Endothelial cell of umbilical vein (primary cell): Measurements from ENCODE around the gene GBP6. TPM values are rescaled to one million over a fixed set of nuclear protein-coding genes. Genes with fewer than 3 reads are reported as not detected.

Experiments
- BruUV-seq: library from RNA; stranded (reverse); fragments of 400-500 nt; replicated peaks from 2 replicates; lab custom pipeline; 2021; lab: Mats Ljungman, UMichigan
- CTCF ChIA-PET: fragments of 300-600, 350-600 bp; sonication (Branson Sonifier 250); formaldehyde crosslinking; loops from one replicate; lab custom pipeline; 2021; ENCODE audit warnings: antibody characterized with exemption, inconsistent platforms; lab: Charles Lee
- POLR2A ChIA-PET: fragments of 300-600, 350-600 bp; sonication (Branson Sonifier 250); formaldehyde crosslinking; loops from one replicate; lab custom pipeline; 2021; ENCODE audit warnings: antibody characterized with exemption, inconsistent platforms; lab: Charles Lee
- DNase-seq: peaks from one replicate; pipeline ENCODE4 v3.0.0-alpha.2; 2011; ENCODE audit warnings: low read depth, low spot score
- FAIRE-seq: peaks from 2 replicates; lab custom pipeline; 2011; peaks lifted over from hg19 to GRCh38; lab: Jason Lieb, UNC
- H2AFZ ChIP-seq: 2 replicates; pipeline ENCODE4 v1.6.0; 2012; ENCODE audit warnings: low read depth, low read length, control low read depth, inconsistent platforms
- H3K27ac ChIP-seq: 2 replicates; pipeline ENCODE4 v1.5.1; 2011; ENCODE audit warnings: low read depth, mild to moderate bottlenecking, control low read depth, low read length, moderate library complexity; ENCODE audit not compliant: insufficient read depth
- H3K27me3 ChIP-seq, 2 experiments: 2 replicates each; pipeline versions ENCODE4 v1.6.0 to v1.6.1; 2011; ENCODE audit warnings: low read length in 2 of 2, mixed read lengths in 1 of 2; ENCODE audit not compliant: control insufficient read depth in 2 of 2, insufficient read depth in 2 of 2
- H3K36me3 ChIP-seq, 2 experiments: 2 replicates in 1 of 2; 3 replicates in 1 of 2; pipeline ENCODE4 v1.5.1; 2011; ENCODE audit warnings: low read length in 2 of 2, mild to moderate bottlenecking in 1 of 2, moderate library complexity in 1 of 2; ENCODE audit not compliant: control insufficient read depth in 2 of 2, insufficient read depth in 2 of 2; ENCODE audit errors: extremely low read depth in 1 of 2
- H3K4me1 ChIP-seq: 3 replicates; pipeline ENCODE4 v1.5.1; 2011; ENCODE audit warnings: mild to moderate bottlenecking, low read length; ENCODE audit not compliant: control insufficient read depth, insufficient read depth; ENCODE audit errors: extremely low read depth
- H3K4me2 ChIP-seq: 2 replicates; pipeline ENCODE4 v1.6.1; 2011; ENCODE audit warnings: low read length, control low read depth, mixed read lengths; ENCODE audit not compliant: insufficient read depth
- H3K4me3 ChIP-seq, 3 experiments: fragments of 200-600 bp in 1 of 3; sonication (generic), shearing (Covaris generic) in 1 of 3; replicated peaks in 1 of 3; 2 replicates each; pipeline ENCODE4 v1.5.1; 2011 to 2016; ENCODE audit warnings: control low read depth in 3 of 3, low read length in 3 of 3, mild to moderate bottlenecking in 2 of 3, inconsistent platforms in 1 of 3, low read depth in 1 of 3, moderate library complexity in 1 of 3; ENCODE audit not compliant: insufficient read depth in 1 of 3
- H3K79me2 ChIP-seq: 2 replicates; pipeline ENCODE4 v1.6.0; 2012; ENCODE audit warnings: low read length, inconsistent platforms; ENCODE audit not compliant: control insufficient read depth, insufficient read depth
- H3K9ac ChIP-seq: replicated peaks from 2 replicates; pipeline ENCODE3; 2011; ENCODE audit warnings: low read length, control low read depth; ENCODE audit not compliant: insufficient read depth; ENCODE audit errors: extremely low read depth
- H3K9me1 ChIP-seq: replicated peaks from 3 replicates; pipeline ENCODE4 v1.6.0; 2011; ENCODE audit warnings: mild to moderate bottlenecking, low read length; ENCODE audit not compliant: control insufficient read depth, insufficient read depth; ENCODE audit errors: extremely low read depth
- H3K9me3 ChIP-seq: replicated peaks from 2 replicates; pipeline ENCODE4 v1.5.1; 2012; ENCODE audit warnings: low read length, inconsistent platforms; ENCODE audit not compliant: control insufficient read depth, insufficient read depth
- H4K20me1 ChIP-seq: replicated peaks from 2 replicates; pipeline ENCODE3; 2011; ENCODE audit warnings: mild to moderate bottlenecking, low read length; ENCODE audit not compliant: control insufficient read depth, insufficient read depth; ENCODE audit errors: extremely low read depth
- CTCF ChIP-seq, 2 donors: IDR thresholded peaks; 1 replicate in 1 of 2; 2 replicates in 1 of 2; pipeline ENCODE4 v1.5.1; 2011; ENCODE audit warnings: low read length in 2 of 2, mild to moderate bottlenecking in 2 of 2, moderate library complexity in 2 of 2, control low read depth in 1 of 2, inconsistent platforms in 1 of 2, low read depth in 1 of 2; ENCODE audit not compliant: insufficient read depth in 1 of 2; ENCODE audit errors: extremely low read depth in 1 of 2
- EZH2 ChIP-seq: IDR thresholded peaks from 2 replicates; pipeline ENCODE4 v1.6.1; 2012; ENCODE audit warnings: borderline replicate concordance, low read depth, mild to moderate bottlenecking, moderate library complexity, low read length, inconsistent platforms; ENCODE audit not compliant: severe bottlenecking
- FOS ChIP-seq: IDR thresholded peaks from 2 replicates; pipeline ENCODE4 v1.6.1; 2011; ENCODE audit warnings: mild to moderate bottlenecking, low read length, moderate library complexity, borderline replicate concordance; ENCODE audit not compliant: insufficient read depth
- GATA2 ChIP-seq: IDR thresholded peaks from 2 replicates; pipeline ENCODE4 v1.7.0; 2011; ENCODE audit warnings: low read depth, mild to moderate bottlenecking, moderate library complexity, mixed read lengths, low read length; ENCODE audit not compliant: insufficient read length, insufficient read depth
- JUN ChIP-seq: IDR thresholded peaks from 2 replicates; pipeline ENCODE4 v1.6.1; 2011; ENCODE audit warnings: borderline replicate concordance, low read depth; ENCODE audit not compliant: insufficient read length, insufficient read depth
- MAX ChIP-seq: IDR thresholded peaks from 2 replicates; pipeline ENCODE4 v1.6.1; 2011; ENCODE audit not compliant: insufficient read depth, insufficient read length
- MYC ChIP-seq: IDR thresholded peaks from one replicate; pipeline ENCODE4 v1.6.1; 2011; ENCODE audit warnings: mild to moderate bottlenecking, low read depth, low read length
- POLR2A ChIP-seq: IDR thresholded peaks from 2 replicates; pipeline ENCODE4 v1.6.1; 2012; ENCODE audit warnings: low read depth, mild to moderate bottlenecking, control low read depth, low read length
- POLR2AphosphoS5 ChIP-seq: IDR thresholded peaks from 2 replicates; pipeline ENCODE4 v1.6.1; 2012; ENCODE audit warnings: low read depth, mild to moderate bottlenecking, control low read depth, low read length, moderate library complexity; ENCODE audit not compliant: insufficient read depth
- dilution Hi-C: fragments of 300-500 bp; cut with MboI; formaldehyde crosslinking; loops from one replicate; pipeline ENCODE4 v1.15.0; 2019; ENCODE audit warnings: low sequenced_read_pairs; ENCODE audit not compliant: extremely low pct_ligation_motif_present
- intact Hi-C: fragments of 100-400 bp; cut with micrococcal nuclease; formaldehyde crosslinking; loops from one replicate; pipeline ENCODE4 v1.10.0; 2022
- polyA plus RNA-seq, 4 experiments: library from polyadenylated mRNA; depleted of rRNA in 3 of 4; stranded (reverse) in 3 of 4; unstranded in 1 of 4; fragments of >200 nt; gene quantifications; 2 replicates each; pipeline versions ENCODE4 v1.2.1 to v1.2.3, GENCODE V29; 2011 to 2012; ENCODE audit warnings: missing spikeins in 1 of 4
- total RNA-seq: library from RNA; stranded (reverse); gene quantifications from 2 replicates; pipeline ENCODE4 v1.2.3, GENCODE V29; 2021

Gene GBP6
- total and polyA plus RNA-seq, 2 donors (not counting 3 experiments of a cell fraction or from before 2014, with no cell fraction given) = not detected

GRCh38 chr1:89337903-89338302, 26.0 kb upstream of the GBP6 start:
- dilution Hi-C loops = no loop called here
- POLR2A ChIA-PET = no interaction called here
- Histone ChIP-seq H4K20me1 (no peaks in the 10 kb centered on the region), H2AFZ (no peak overlapping the region), H3K27me3 (no peaks in the 10 kb centered on the region), H3K9ac (no peak overlapping the region), H3K4me1 (no peaks in the 10 kb centered on the region), H3K36me3 (no peaks in the 10 kb centered on the region), H3K79me2 (no peaks in the 10 kb centered on the region), H3K4me3 (no peak overlapping the region), H3K4me2 (no peak overlapping the region), H3K9me1 (no peaks in the 10 kb centered on the region), H3K9me3 (no peaks in the 10 kb centered on the region), H3K27ac (no peak overlapping the region)
- no TSS peak for BruUV-seq
- intact Hi-C loops = no loop called here
- FAIRE-seq (no peak), DNase-seq (no peak)
- CTCF ChIA-PET = no interaction called here
- TF ChIP-seq JUN = no peak
- TF ChIP-seq FOS = no peak
- no peak for TF ChIP-seq GATA2
- no peak for TF ChIP-seq POLR2AphosphoS5
- TF ChIP-seq POLR2A = no peak
- TF ChIP-seq CTCF (IDR thresholded peaks at IDR 0.05; ENCODE audit: extremely low read depth in 1 of 2, insufficient read depth in 1 of 2, low read depth in 1 of 2, low read length in 2 of 2) = no peak
- no peak for TF ChIP-seq MYC
- TF ChIP-seq MAX = no peak
- no peak for TF ChIP-seq EZH2
